ENCODE measurements around the gene IVL.

Gene IVL

DNA sequence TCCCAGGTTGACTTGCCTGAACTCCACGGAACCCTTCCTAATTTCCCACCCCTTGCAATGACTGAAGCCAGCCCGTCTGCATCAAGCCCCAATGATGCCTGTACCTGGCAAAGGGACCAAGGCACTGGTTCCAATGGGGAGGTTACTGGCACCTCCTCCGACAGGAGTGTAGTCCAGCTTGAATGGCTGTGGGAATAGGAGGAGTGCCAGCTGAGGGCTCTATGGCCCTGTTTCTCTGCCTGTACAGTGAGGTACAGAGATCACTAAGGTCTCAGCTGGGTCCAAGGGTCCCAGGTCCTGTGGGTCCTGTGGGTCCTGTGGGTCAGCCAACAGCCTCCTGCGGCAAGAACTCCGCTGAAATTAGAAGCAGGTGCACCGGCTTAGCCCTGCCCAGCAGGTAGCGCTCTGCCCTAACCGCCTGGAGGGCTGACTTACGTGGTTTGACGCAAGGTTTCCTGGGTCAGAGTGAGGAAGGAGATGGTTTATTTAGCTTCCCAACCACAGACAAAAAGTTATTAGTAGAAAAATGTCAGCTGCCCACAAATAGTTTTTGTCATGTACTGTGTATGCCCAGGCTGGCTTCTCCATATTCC, 52.2 kb downstream of the IVL start:
- H3K4me3 ChIP-seq (ENCODE audit: control insufficient read depth, low read depth, low read length), result no peak overlapping the region
- no peak for DNase-seq (ENCODE audit: low read depth)
- TF ChIP-seq, protein P1, sequence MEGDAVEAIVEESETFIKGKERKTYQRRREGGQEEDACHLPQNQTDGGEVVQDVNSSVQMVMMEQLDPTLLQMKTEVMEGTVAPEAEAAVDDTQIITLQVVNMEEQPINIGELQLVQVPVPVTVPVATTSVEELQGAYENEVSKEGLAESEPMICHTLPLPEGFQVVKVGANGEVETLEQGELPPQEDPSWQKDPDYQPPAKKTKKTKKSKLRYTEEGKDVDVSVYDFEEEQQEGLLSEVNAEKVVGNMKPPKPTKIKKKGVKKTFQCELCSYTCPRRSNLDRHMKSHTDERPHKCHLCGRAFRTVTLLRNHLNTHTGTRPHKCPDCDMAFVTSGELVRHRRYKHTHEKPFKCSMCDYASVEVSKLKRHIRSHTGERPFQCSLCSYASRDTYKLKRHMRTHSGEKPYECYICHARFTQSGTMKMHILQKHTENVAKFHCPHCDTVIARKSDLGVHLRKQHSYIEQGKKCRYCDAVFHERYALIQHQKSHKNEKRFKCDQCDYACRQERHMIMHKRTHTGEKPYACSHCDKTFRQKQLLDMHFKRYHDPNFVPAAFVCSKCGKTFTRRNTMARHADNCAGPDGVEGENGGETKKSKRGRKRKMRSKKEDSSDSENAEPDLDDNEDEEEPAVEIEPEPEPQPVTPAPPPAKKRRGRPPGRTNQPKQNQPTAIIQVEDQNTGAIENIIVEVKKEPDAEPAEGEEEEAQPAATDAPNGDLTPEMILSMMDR (IDR thresholded peaks at IDR 0.05; ENCODE audit: control insufficient read depth, insufficient read depth, low read depth, low read length, missing control alignments), result no peak

Data from AG09309 (cell line).